HG03108 (cell line): Measurements from ENCODE around the gene COX8A.

Source experiments
- ATAC-seq: cut with Tn5 transposase; IDR thresholded peaks from one replicate; pipeline ENCODE4 v1.9.1; 2021; ENCODE audit warnings: moderate library complexity; ENCODE audit not compliant: unreplicated experiment

Gene COX8A

GRCh38 chr11:64019106-64020037 is 45.0 kb downstream of the COX8A start:
- no peak for ATAC-seq

GRCh38 chr11:64020976-64021756 is 46.7 kb downstream of the COX8A start:
- ATAC-seq = no peak

- ATAC-seq = no peak
These were observed 47.3 kb downstream of the COX8A start for GRCh38 chr11:64021757-64022093.

- ATAC-seq = no peak
These were observed 47.8 kb downstream of the COX8A start for GRCh38 chr11:64022125-64022784.

GRCh38 chr11:64023712-64024710 is 49.6 kb downstream of the COX8A start:
- no peak for ATAC-seq

GRCh38 chr11:64025205-64025604 is 50.8 kb downstream of the COX8A start:
- no peak for ATAC-seq
